Testis (tissue), 3 donors: ENCODE data around the gene AXIN1. TPM values are rescaled to one million over a fixed set of nuclear protein-coding genes. Genes with fewer than 3 reads are reported as not detected.

Source experiments
- DNase-seq: peaks from one replicate; pipeline ENCODE4 v3.0.0-alpha.2; 2019
- H3K27ac ChIP-seq, 2 donors: fragments of 200-600 bp; sonication (generic); one replicate each; pipeline ENCODE4 v1.5.1; 2019
- H3K27me3 ChIP-seq: fragments of 200-600 bp; sonication (generic); one replicate; pipeline ENCODE4 v1.5.1; 2019
- H3K36me3 ChIP-seq: fragments of 200-600 bp; sonication (generic); one replicate; pipeline ENCODE4 v1.5.1; 2017; ENCODE audit warnings: low read depth; ENCODE audit errors: missing control alignments
- H3K4me1 ChIP-seq: fragments of 200-600 bp; sonication (generic); one replicate; pipeline ENCODE4 v1.5.1; 2019
- H3K4me3 ChIP-seq, 2 donors: fragments of 200-600 bp; sonication (generic); one replicate each; pipeline ENCODE4 v1.5.1; 2017 to 2019
- H3K9me3 ChIP-seq: fragments of 200-600 bp; sonication (generic); one replicate; pipeline ENCODE4 v1.5.1; 2017
- POLR2A ChIP-seq: fragments of 450-650 bp; IDR thresholded peaks from one replicate; pipeline ENCODE4 v1.6.1; 2017; ENCODE audit warnings: antibody characterized with exemption, mild to moderate bottlenecking, moderate library complexity
- WGBS, 2 donors: methylation state at CpG; one replicate each; pipeline ENCODE4 v1.1.5; 2018; 5-methylcytosine and 5-hydroxymethylcytosine counted together
- intact Hi-C: fragments of 100-400 bp; cut with DNase I; formaldehyde crosslinking; loops from one replicate; pipeline ENCODE4 v1.15.1; 2023; ENCODE audit warnings: low total_unique reads
- polyA plus RNA-seq: library from polyadenylated mRNA; stranded (reverse); fragments of 350-450 nt; fragmentation: Illumina TruSeq; extraction: RNeasy Lipid Tissue Mini Kit (QIAGEN cat#74804); gene quantifications from one replicate; pipeline ENCODE4 v1.2.3, GENCODE V29; 2014; ENCODE audit warnings: low read depth, low replicate concordance; ENCODE audit not compliant: insufficient read depth
- total RNA-seq, 2 donors: library from RNA; depleted of rRNA; stranded (reverse); fragments of >200 nt; gene quantifications; one replicate each; pipeline ENCODE4 v1.2.3, GENCODE V29; 2016
- TF ChIP-seq, protein P1 (sequence below), 3 experiments: fragments of 450-650 bp in 2 of 3; fragments of 200-600 bp in 1 of 3; sonication (generic) in 1 of 3; IDR thresholded peaks; one replicate each; pipeline ENCODE4 v1.5.1; 2016 to 2019; ENCODE audit warnings: antibody characterized with exemption in 3 of 3, mild to moderate bottlenecking in 2 of 3, moderate library complexity in 1 of 3

AXIN1 gene
- total and polyA plus RNA-seq, 3 donors from 2014 or later = 19.4 to 32.0 (median 30.6) TPM

DNA sequence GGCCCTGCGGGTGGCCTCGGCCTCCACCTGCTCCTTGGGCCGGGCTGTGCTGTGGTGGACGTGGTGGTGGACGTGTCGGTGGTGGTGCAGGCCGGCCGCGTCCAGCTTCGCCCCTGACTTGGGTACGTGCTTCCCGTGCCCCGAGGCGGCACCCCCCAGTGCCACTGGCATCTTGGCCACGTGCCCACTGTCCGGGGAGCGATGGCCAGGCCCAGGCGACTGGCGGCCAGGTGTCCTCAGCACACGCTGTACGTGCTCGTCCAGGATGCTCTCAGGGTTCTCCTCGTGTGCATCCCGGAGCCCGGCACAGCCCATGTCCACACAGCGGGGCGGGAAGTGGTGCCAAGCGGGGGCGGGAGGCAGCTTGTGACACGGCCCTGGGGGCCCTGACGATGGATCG is 54.7 kb downstream of the AXIN1 start:
- intact Hi-C loops = no loop called here
- Histone ChIP-seq H3K36me3 (no peaks in the 10 kb centered on the region), H3K27ac (no peak overlapping the region), H3K4me3 (no peak overlapping the region), H3K9me3 (no peaks in the 10 kb centered on the region), H3K27me3 (no peaks in the 10 kb centered on the region), H3K4me1 (no peaks in the 10 kb centered on the region)
- no peak for DNase-seq
- 95 to 100% methylated on average over 9 to 21 of the region's 32 CpGs for WGBS, 2 donors
- TF ChIP-seq POLR2A = no peak
- TF ChIP-seq, protein P1, sequence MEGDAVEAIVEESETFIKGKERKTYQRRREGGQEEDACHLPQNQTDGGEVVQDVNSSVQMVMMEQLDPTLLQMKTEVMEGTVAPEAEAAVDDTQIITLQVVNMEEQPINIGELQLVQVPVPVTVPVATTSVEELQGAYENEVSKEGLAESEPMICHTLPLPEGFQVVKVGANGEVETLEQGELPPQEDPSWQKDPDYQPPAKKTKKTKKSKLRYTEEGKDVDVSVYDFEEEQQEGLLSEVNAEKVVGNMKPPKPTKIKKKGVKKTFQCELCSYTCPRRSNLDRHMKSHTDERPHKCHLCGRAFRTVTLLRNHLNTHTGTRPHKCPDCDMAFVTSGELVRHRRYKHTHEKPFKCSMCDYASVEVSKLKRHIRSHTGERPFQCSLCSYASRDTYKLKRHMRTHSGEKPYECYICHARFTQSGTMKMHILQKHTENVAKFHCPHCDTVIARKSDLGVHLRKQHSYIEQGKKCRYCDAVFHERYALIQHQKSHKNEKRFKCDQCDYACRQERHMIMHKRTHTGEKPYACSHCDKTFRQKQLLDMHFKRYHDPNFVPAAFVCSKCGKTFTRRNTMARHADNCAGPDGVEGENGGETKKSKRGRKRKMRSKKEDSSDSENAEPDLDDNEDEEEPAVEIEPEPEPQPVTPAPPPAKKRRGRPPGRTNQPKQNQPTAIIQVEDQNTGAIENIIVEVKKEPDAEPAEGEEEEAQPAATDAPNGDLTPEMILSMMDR (IDR thresholded peaks at IDR 0.05) = no peak

GRCh38 chr16:296806-297510 is 55.6 kb downstream of the AXIN1 start:
- intact Hi-C loops = no loop called here
- Histone ChIP-seq H3K36me3 (no peaks in the 10 kb centered on the region), H3K9me3 (no peaks in the 10 kb centered on the region)

DNA sequence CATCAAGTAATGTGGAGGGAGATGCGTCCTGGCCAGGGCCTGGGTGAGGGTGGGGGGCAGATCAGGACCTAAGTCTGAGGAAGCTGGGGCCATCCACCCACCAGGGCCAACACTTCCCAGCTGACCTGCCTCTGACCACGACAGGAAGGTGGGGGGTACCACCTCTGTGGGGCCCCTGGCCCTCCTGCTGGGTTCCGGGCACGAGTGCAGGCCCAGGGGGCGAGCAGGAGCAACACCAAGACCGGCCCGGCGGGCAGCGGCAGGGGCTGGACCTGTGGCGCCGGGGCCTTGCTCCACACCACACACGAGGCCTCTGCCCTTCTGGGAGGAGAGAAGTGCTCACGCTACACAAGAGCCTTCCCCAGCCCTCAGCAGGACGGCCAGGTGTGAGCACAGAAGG is 56.2 kb downstream of the AXIN1 start:
- 96% methylated on average over 14 of the region's 14 CpGs; no CpG with 5 or more reads in 1 of the 2 donors for WGBS, 2 donors
- Histone ChIP-seq H3K9me3 (no peaks in the 10 kb centered on the region), H3K36me3 (no peaks in the 10 kb centered on the region), H3K27ac (no peak overlapping the region), H3K4me1 (no peaks in the 10 kb centered on the region), H3K4me3 (no peak overlapping the region), H3K27me3 (no peaks in the 10 kb centered on the region)
- intact Hi-C loops = no loop called here
- TF ChIP-seq, protein P1 (IDR thresholded peaks at IDR 0.05) = no peak
- no peak for TF ChIP-seq POLR2A
- DNase-seq = no peak

More at GRCh38 chr16:296806-297510, 55.6 kb downstream of the AXIN1 start:
- Histone ChIP-seq H3K27ac (no peak overlapping the region), H3K27me3 (no peaks in the 10 kb centered on the region), H3K4me3 (no peak overlapping the region), H3K4me1 (no peaks in the 10 kb centered on the region)
- no peak for TF ChIP-seq POLR2A
- TF ChIP-seq, protein P1 (IDR thresholded peaks at IDR 0.05) = no peak
- WGBS, 2 donors = 90 to 92% methylated on average over 22 to 37 of the region's 37 CpGs
- DNase-seq = no peak

- TF ChIP-seq, protein P1 (IDR thresholded peaks at IDR 0.05) = no peak
- no peak for TF ChIP-seq POLR2A
- WGBS, 2 donors = 92 to 95% methylated on average over 24 to 32 of the region's 32 CpGs
- DNase-seq = no peak
- H3K9me3 ChIP-seq = no peaks in the 10 kb centered on the region
- intact Hi-C loops = no loop called here
- H3K36me3 ChIP-seq = no peaks in the 10 kb centered on the region
- no peak overlapping the region for H3K4me3 ChIP-seq
- H3K4me1 ChIP-seq = no peaks in the 10 kb centered on the region
- no peaks in the 10 kb centered on the region for H3K27me3 ChIP-seq
- no peak overlapping the region for H3K27ac ChIP-seq
Observed at GRCh38 chr16:293043-293775, 59.3 kb downstream of the AXIN1 start.
